ENCODE measurements around the gene MRPL30. TPM values are rescaled to one million over a fixed set of nuclear protein-coding genes. Genes with fewer than 3 reads are reported as not detected.
"Not testable (repeated sequence)": the region's sequence is repeated elsewhere in the genome, so short reads cannot be mapped to it uniquely, and the experiment has no call there.

The MRPL30 gene
- total RNA-seq, 2 experiments from 2014 or later, result 28.8 to 30.9 TPM

DNA sequence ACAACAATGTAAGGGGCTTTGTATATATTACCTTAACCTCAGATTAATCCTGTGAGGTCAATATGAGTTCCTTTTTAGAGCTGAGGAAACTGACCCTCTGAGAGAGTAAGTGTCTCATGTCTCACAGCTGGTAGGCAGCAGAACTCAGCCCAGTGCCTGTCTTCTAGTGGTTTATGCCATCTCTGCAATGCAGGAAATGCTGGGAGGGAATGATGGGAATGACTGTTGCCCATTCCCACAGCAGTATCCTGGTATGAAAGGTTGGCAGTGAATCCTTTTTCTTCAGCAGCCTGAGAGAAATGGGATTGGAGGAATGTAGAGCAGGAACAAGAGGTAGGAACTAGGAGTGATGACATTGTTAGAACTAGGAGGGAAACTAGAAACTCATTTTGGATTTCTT, 6.0 kb downstream of the MRPL30 start:
- Histone ChIP-seq H3K4me2 (ENCODE audit: low read length) (no peak overlapping the region), H3K36me3 (ENCODE audit: insufficient read depth, low read length) (peaks cover 47% of the 10 kb centered on the region), H2AFZ (ENCODE audit: low read length) (no peak overlapping the region), H3K9me3 (ENCODE audit: low read length) (no peaks in the 10 kb centered on the region), H3K4me1 (ENCODE audit: insufficient read depth, low read length, poor library complexity, severe bottlenecking) (peaks cover 3% of the 10 kb centered on the region), H3K27ac (ENCODE audit: low read depth, low read length, poor library complexity, severe bottlenecking) (no peak overlapping the region), H4K20me1 (ENCODE audit: insufficient read depth, low read length) (no peaks in the 10 kb centered on the region), H3K9me2 (ENCODE audit: insufficient read depth, low read length) (no peaks in the 10 kb centered on the region), H3K79me2 (ENCODE audit: insufficient read depth, low read depth, low read length) (peaks cover 37% of the 10 kb centered on the region), H3K4me3 (ENCODE audit: low read depth, low read length, poor library complexity, severe bottlenecking) (no peak overlapping the region)
- ChIA-PET POLR2A (no interaction called here), CTCF (ENCODE audit: unreplicated experiment) (no interaction called here)
- TF ChIP-seq EZH2phosphoT487 (IDR thresholded peaks at IDR 0.05; ENCODE audit: borderline replicate concordance, low read depth, low read length), result no peak
- TF ChIP-seq, protein P1, sequence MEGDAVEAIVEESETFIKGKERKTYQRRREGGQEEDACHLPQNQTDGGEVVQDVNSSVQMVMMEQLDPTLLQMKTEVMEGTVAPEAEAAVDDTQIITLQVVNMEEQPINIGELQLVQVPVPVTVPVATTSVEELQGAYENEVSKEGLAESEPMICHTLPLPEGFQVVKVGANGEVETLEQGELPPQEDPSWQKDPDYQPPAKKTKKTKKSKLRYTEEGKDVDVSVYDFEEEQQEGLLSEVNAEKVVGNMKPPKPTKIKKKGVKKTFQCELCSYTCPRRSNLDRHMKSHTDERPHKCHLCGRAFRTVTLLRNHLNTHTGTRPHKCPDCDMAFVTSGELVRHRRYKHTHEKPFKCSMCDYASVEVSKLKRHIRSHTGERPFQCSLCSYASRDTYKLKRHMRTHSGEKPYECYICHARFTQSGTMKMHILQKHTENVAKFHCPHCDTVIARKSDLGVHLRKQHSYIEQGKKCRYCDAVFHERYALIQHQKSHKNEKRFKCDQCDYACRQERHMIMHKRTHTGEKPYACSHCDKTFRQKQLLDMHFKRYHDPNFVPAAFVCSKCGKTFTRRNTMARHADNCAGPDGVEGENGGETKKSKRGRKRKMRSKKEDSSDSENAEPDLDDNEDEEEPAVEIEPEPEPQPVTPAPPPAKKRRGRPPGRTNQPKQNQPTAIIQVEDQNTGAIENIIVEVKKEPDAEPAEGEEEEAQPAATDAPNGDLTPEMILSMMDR (conservative IDR thresholded peaks at IDR 0.05; ENCODE audit: low read length), result no peak
- BruUV-seq (replicated peaks), result no TSS peak
- DNase-seq (ENCODE audit: low spot score), result no peak
- intact Hi-C loops (cut with micrococcal nuclease; ENCODE audit: unreplicated experiment), result loop anchor here (10.0 kb wide), 1 partner anchor 1378 kb away; the partner anchor contains the start of gene PDCL3

- Histone ChIP-seq H3K9me3 (ENCODE audit: low read length) (no peaks in the 10 kb centered on the region), H3K4me2 (ENCODE audit: low read length) (no peak overlapping the region), H3K4me1 (ENCODE audit: insufficient read depth, low read length, poor library complexity, severe bottlenecking) (no peaks in the 10 kb centered on the region), H2AFZ (ENCODE audit: low read length) (no peak overlapping the region), H3K9me2 (ENCODE audit: insufficient read depth, low read length) (no peaks in the 10 kb centered on the region), H3K4me3 (ENCODE audit: low read depth, low read length, poor library complexity, severe bottlenecking) (no peak overlapping the region), H3K36me3 (ENCODE audit: insufficient read depth, low read length) (peaks cover 57% of the 10 kb centered on the region), H3K79me2 (ENCODE audit: insufficient read depth, low read depth, low read length) (peaks cover 24% of the 10 kb centered on the region; the same call in 1 of the 2 replicates), H3K27ac (ENCODE audit: low read depth, low read length, poor library complexity, severe bottlenecking) (no peak overlapping the region), H4K20me1 (ENCODE audit: insufficient read depth, low read length) (no peaks in the 10 kb centered on the region)
- BruUV-seq (replicated peaks), result no TSS peak
- no peak for TF ChIP-seq EZH2phosphoT487 (IDR thresholded peaks at IDR 0.05; ENCODE audit: borderline replicate concordance, low read depth, low read length)
- TF ChIP-seq, protein P1 (conservative IDR thresholded peaks at IDR 0.05; ENCODE audit: low read length), result no peak
- no peak for DNase-seq (ENCODE audit: low spot score)
- ChIA-PET POLR2A (no interaction called here), CTCF (ENCODE audit: unreplicated experiment) (no interaction called here)
- intact Hi-C loops (cut with micrococcal nuclease; ENCODE audit: unreplicated experiment), result loop anchor here (10.0 kb wide), 1 partner anchor 1376 kb away; the partner anchor contains the start of gene PDCL3
Measured at GRCh38 chr2:99188357-99188756, 7.4 kb downstream of the MRPL30 start.

DNA sequence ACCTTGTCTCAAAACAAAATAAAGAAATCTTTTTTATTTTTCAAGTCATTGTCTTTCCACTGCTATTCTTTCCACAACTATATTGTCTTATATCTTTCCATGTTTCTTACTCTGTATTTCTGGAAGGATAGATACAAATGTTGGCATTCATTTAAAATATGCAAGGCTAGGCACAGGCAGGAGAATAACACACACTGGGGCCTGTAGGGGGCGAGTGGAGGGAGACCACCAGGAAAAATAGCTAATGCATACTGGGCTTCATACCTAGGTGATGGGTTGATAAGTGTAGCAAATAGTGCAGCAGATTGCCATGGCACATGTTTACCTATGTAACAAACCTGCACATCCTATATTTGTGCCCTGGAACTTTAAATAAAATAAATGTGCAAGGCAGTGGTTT, 9.6 kb downstream of the MRPL30 start:
- POLR2A ChIA-PET, result interaction anchor here (0.7 kb wide), 1 partner anchor 17 kb away, joined by 3 read pairs; no protein-coding TSS in a partner anchor
- BruUV-seq (replicated peaks), result no TSS peak
- no peak for TF ChIP-seq EZH2phosphoT487 (IDR thresholded peaks at IDR 0.05; ENCODE audit: borderline replicate concordance, low read depth, low read length)
- TF ChIP-seq, protein P1 (conservative IDR thresholded peaks at IDR 0.05; ENCODE audit: low read length), result peak; percentile 41
- Histone ChIP-seq H3K36me3 (ENCODE audit: insufficient read depth, low read length) (peaks cover 74% of the 10 kb centered on the region), H3K9me3 (ENCODE audit: low read length) (no peaks in the 10 kb centered on the region), H3K4me2 (ENCODE audit: low read length) (no peak overlapping the region), H3K9me2 (ENCODE audit: insufficient read depth, low read length) (no peaks in the 10 kb centered on the region), H3K4me3 (ENCODE audit: low read depth, low read length, poor library complexity, severe bottlenecking) (no peak overlapping the region), H3K4me1 (ENCODE audit: insufficient read depth, low read length, poor library complexity, severe bottlenecking) (no peaks in the 10 kb centered on the region), H3K27ac (ENCODE audit: low read depth, low read length, poor library complexity, severe bottlenecking) (no peak overlapping the region), H2AFZ (ENCODE audit: low read length) (no peak overlapping the region), H4K20me1 (ENCODE audit: insufficient read depth, low read length) (no peaks in the 10 kb centered on the region), H3K79me2 (ENCODE audit: insufficient read depth, low read depth, low read length) (peaks cover 7% of the 10 kb centered on the region; the same call in 1 of the 2 replicates)
- intact Hi-C loops (cut with micrococcal nuclease; ENCODE audit: unreplicated experiment), result no loop called here
- CTCF ChIA-PET (ENCODE audit: unreplicated experiment), result no interaction called here
- no peak for DNase-seq (ENCODE audit: low spot score)

- H3K4me3 ChIP-seq (ENCODE audit: low read depth, low read length, poor library complexity, severe bottlenecking); H3K4me2 ChIP-seq (ENCODE audit: low read length); DNase-seq (ENCODE audit: low spot score); H4K20me1 ChIP-seq (ENCODE audit: insufficient read depth, low read length); H3K4me1 ChIP-seq (ENCODE audit: insufficient read depth, low read length, poor library complexity, severe bottlenecking); BruUV-seq (replicated peaks); POLR2A ChIA-PET; H2AFZ ChIP-seq (ENCODE audit: low read length); H3K9me3 ChIP-seq (ENCODE audit: low read length); intact Hi-C loops (cut with micrococcal nuclease; ENCODE audit: unreplicated experiment); H3K79me2 ChIP-seq (ENCODE audit: insufficient read depth, low read depth, low read length); CTCF ChIA-PET (ENCODE audit: unreplicated experiment); H3K27ac ChIP-seq (ENCODE audit: low read depth, low read length, poor library complexity, severe bottlenecking); H3K9me2 ChIP-seq (ENCODE audit: insufficient read depth, low read length): not testable (repeated sequence)
- H3K36me3 ChIP-seq (ENCODE audit: insufficient read depth, low read length), result peaks cover 88% of the 10 kb centered on the region
Measured at GRCh38 chr2:99192364-99192763, 11.4 kb downstream of the MRPL30 start.

Measured in OCI-LY7 (cell line).